Thyroid gland (tissue), 4 donors: ENCODE data around the gene TFF3. TPM values are rescaled to one million over a fixed set of nuclear protein-coding genes. Genes with fewer than 3 reads are reported as not detected.

ENCODE experiments used
- DNase-seq, 2 donors: peaks; one replicate each; pipeline ENCODE4 v3.0.0-alpha.2; 2019
- H3K27ac ChIP-seq, 3 donors: fragments of 200-600 bp; sonication (generic); 1 replicate in 2 of 3; 2 replicates in 1 of 3; pipeline ENCODE4 v1.5.1; 2016 to 2019; ENCODE audit warnings: mild to moderate bottlenecking in 1 of 3, moderate library complexity in 1 of 3
- H3K27me3 ChIP-seq: fragments of 200-600 bp; sonication (generic); one replicate; pipeline ENCODE4 v1.5.1; 2019
- H3K36me3 ChIP-seq, 2 donors: fragments of 200-600 bp; sonication (generic); one replicate each; pipeline ENCODE4 v1.5.1; 2016 to 2019
- H3K4me1 ChIP-seq, 2 donors: fragments of 200-600 bp; sonication (generic); one replicate each; pipeline ENCODE4 v1.5.1; 2017 to 2019
- H3K4me3 ChIP-seq, 3 donors: fragments of 200-600 bp; sonication (generic); replicated peaks in 1 of 3; 1 replicate in 2 of 3; 2 replicates in 1 of 3; pipeline ENCODE4 v1.5.1; 2016; ENCODE audit warnings: mild to moderate bottlenecking in 1 of 3
- H3K9me3 ChIP-seq: fragments of 200-600 bp; sonication (generic); one replicate; pipeline ENCODE4 v1.5.1; 2017
- POLR2A ChIP-seq, 2 donors: fragments of 450-650 bp; IDR thresholded peaks; one replicate each; pipeline ENCODE4 v1.6.1; 2017; ENCODE audit warnings: antibody characterized with exemption in 2 of 2, mild to moderate bottlenecking in 2 of 2, moderate library complexity in 1 of 2
- WGBS, 2 donors: methylation state at CpG; one replicate each; pipeline ENCODE4 v1.1.5; 2017; 5-methylcytosine and 5-hydroxymethylcytosine counted together
- intact Hi-C: fragments of 100-400 bp; cut with DNase I; formaldehyde crosslinking; loops from one replicate; pipeline ENCODE4 v1.15.1; 2023
- total RNA-seq, 4 donors: library from RNA; depleted of rRNA; stranded (reverse); fragments of >200 nt; gene quantifications; one replicate each; pipeline ENCODE4 v1.2.3, GENCODE V29; 2016
- TF ChIP-seq, protein P1 (sequence below), 6 experiments: fragments of 200-600 bp in 3 of 6; fragments of 450-650 bp in 3 of 6; sonication (generic) in 3 of 6; IDR thresholded peaks; one replicate each; pipeline ENCODE4 v1.5.1; 2016 to 2019; ENCODE audit warnings: antibody characterized with exemption in 6 of 6, mild to moderate bottlenecking in 2 of 6, inconsistent platforms in 1 of 6, moderate library complexity in 1 of 6

Gene TFF3
- total RNA-seq, 4 donors from 2014 or later, result 246 to 4,817 (median 914) TPM

DNA sequence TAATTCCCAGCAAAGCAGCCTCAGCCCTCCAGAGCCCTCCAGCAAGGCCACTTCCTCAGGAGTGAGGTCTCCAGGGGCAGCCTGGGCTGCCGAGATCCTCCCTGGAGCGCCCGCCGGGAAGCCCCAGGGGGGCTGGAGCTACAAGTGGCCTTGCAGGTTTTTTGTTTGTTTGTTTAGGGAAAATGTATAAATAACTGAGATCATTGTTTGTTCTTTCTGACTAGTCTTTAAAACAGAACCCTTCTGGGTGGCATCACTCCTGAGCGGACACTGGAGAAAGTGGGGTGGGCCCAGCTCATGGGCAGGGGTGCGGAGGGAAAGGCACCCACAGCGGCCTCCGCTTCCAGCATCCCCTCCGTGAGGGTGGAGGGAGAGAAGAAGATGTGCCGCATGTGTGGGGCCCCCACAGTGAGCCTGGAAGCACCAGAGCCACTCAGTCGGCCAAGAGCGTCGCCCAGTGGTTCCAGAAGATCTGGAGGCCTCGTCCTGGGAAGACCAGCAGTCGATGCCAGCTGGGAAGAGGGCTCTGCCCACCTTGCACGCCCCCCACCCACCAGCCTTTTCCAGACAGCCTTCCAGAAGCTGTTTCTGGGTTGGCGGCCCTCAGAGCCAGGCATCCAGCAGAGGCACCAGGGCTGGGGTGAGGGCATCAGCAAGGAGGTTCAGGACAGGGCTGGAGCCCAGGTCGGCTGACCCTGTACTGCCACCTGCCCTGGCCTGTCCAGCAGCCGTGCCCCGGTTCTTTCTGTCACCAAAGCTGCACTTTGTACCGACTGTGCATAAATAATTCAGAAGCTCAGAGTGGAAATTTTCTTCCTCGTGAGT, 34.6 kb downstream of the TFF3 start:
- H3K27ac ChIP-seq, result no peak overlapping the region
- H3K9me3 ChIP-seq, result no peaks in the 10 kb centered on the region
- no peaks in the 10 kb centered on the region for H3K36me3 ChIP-seq
- intact Hi-C loops, result no loop called here
- TF ChIP-seq, protein P1, sequence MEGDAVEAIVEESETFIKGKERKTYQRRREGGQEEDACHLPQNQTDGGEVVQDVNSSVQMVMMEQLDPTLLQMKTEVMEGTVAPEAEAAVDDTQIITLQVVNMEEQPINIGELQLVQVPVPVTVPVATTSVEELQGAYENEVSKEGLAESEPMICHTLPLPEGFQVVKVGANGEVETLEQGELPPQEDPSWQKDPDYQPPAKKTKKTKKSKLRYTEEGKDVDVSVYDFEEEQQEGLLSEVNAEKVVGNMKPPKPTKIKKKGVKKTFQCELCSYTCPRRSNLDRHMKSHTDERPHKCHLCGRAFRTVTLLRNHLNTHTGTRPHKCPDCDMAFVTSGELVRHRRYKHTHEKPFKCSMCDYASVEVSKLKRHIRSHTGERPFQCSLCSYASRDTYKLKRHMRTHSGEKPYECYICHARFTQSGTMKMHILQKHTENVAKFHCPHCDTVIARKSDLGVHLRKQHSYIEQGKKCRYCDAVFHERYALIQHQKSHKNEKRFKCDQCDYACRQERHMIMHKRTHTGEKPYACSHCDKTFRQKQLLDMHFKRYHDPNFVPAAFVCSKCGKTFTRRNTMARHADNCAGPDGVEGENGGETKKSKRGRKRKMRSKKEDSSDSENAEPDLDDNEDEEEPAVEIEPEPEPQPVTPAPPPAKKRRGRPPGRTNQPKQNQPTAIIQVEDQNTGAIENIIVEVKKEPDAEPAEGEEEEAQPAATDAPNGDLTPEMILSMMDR (IDR thresholded peaks at IDR 0.05), result no peak
- TF ChIP-seq POLR2A (IDR thresholded peaks at IDR 0.05), result no peak
- DNase-seq, result no peak
- peaks cover 0 to 8% of the 10 kb centered on the region in 2 donors for H3K4me1 ChIP-seq
- H3K27me3 ChIP-seq, result no peaks in the 10 kb centered on the region
- H3K4me3 ChIP-seq, result no peak overlapping the region
- 83 to 92% methylated on average over 19 to 22 of the region's 22 CpGs for WGBS, 2 donors

DNA sequence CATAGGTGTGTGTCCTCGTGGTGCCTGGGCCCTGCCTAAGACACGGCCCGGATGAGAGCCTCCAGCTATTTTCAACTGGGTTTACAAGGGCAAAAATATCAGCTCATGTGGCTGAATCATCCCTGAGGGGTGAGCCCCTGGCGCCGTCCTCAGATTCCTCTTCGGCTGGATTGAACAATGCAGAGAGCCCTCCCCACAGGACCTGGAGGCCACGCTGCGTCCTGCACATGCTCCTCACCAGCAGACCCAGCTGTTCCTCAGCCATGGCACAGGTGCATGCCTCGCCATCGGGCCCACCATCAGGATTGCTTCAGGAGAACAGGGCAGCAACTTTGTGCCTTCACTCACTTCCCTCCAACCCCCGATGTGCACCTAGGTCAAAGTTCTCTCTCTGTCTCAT, 35.3 kb downstream of the TFF3 start:
- Histone ChIP-seq H3K27me3 (no peaks in the 10 kb centered on the region), H3K4me3 (no peak overlapping the region), H3K27ac (no peak overlapping the region), H3K36me3 (no peaks in the 10 kb centered on the region), H3K4me1 (peaks cover 0 to 12% of the 10 kb centered on the region in 2 donors), H3K9me3 (no peaks in the 10 kb centered on the region)
- intact Hi-C loops, result no loop called here
- no peak for DNase-seq
- 94 to 97% methylated on average over 7 to 11 of the region's 11 CpGs for WGBS, 2 donors
- TF ChIP-seq, protein P1 (IDR thresholded peaks at IDR 0.05), result no peak
- no peak for TF ChIP-seq POLR2A (IDR thresholded peaks at IDR 0.05)

DNA sequence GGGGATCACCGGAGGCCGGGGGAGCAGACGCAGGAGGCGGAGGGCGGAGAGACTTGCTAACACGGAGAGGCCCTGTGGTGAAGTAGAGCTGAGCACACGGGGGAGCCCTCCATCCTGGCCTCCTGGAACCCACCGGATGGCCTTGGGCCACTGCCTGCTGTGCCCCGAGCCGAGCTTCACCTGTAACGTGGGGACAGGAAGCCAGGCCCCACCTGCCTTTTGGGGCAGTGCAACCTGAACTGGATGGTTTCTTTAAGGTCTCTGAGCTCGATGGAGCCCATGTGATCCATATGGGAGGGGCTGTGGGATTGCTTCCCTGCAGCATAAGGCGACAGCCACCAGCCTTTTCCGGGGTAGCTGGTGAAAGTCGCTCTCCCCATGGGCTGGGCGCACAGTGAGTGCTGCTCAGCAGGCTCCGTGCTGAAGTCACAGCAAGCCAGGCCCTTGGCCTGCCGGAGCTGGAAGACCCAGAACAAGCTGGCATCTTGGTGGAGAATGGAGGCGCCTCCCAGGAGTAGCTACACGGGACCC, 35.8 kb downstream of the TFF3 start:
- intact Hi-C loops, result no loop called here
- Histone ChIP-seq H3K27ac (no peak overlapping the region), H3K4me1 (peaks cover 0 to 12% of the 10 kb centered on the region in 2 donors), H3K27me3 (no peaks in the 10 kb centered on the region), H3K4me3 (no peak overlapping the region), H3K36me3 (no peaks in the 10 kb centered on the region), H3K9me3 (no peaks in the 10 kb centered on the region)
- WGBS, 2 donors, result 91 to 95% methylated on average over 12 to 17 of the region's 20 CpGs
- DNase-seq, result no peak
- TF ChIP-seq, protein P1 (IDR thresholded peaks at IDR 0.05), result no peak
- TF ChIP-seq POLR2A (IDR thresholded peaks at IDR 0.05), result no peak

DNA sequence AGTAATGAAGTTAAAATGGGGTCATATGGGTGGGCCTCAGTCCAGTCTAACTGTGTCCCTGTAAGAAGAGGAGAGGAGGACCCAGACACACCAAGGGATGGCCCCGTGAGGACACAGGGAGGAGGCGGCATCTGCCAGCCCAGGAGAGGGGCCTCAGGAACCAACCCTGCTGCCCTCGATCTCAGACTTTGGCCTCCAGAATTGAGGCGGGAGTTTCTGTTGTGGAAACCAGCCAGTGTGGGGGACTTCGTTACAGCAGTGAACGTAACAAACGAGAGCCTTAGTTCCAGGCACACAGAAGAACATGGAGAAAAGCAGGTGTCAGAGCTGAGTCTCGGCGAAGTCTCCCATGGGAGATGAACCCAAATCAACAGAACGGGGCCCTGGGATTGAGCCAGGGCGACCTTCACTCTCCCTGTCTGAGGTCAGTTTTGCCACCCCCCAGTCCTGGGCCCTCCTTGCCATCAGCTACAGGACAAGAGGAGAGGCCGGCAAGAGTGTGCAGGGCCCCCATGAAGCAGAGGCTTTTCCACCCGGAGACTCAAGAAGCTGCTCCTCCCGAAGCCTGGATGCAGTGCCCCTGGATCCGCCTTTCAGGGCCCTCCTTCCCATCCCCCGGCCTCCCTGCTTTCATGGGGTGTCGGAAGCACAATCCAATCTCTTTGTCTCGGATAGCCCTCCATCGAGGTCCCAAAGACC, 36.6 kb downstream of the TFF3 start:
- WGBS, 2 donors, result 88 to 93% methylated on average over 18 to 19 of the region's 19 CpGs
- Histone ChIP-seq H3K9me3 (no peaks in the 10 kb centered on the region), H3K4me3 (no peak overlapping the region), H3K27ac (no peak overlapping the region), H3K36me3 (no peaks in the 10 kb centered on the region), H3K4me1 (peaks cover 0 to 12% of the 10 kb centered on the region in 2 donors), H3K27me3 (no peaks in the 10 kb centered on the region)
- no peak for DNase-seq
- no peak for TF ChIP-seq POLR2A (IDR thresholded peaks at IDR 0.05)
- TF ChIP-seq, protein P1 (IDR thresholded peaks at IDR 0.05), result no peak
- intact Hi-C loops, result no loop called here

DNA sequence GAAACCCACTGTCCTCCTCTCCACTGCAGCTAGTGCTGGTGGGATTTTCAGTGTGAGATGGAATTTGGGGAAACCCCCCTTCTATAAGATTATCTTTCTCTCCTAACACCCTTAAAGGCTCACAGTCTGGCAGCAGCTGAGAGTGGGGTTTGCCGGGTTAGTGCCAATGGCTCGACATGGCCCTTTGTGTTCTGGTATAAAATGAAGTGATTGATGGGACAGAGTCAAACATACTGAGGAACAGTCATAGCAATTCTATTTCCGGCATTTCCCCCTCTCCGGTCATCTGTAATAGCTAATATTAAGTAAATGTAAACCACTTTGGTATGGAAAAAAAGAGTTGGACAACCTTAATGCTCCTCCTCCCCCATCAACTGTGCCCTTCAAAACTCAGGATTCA, 37.6 kb downstream of the TFF3 start:
- H3K4me1 ChIP-seq, result peaks cover 0 to 12% of the 10 kb centered on the region in 2 donors
- no peaks in the 10 kb centered on the region for H3K36me3 ChIP-seq
- TF ChIP-seq POLR2A (IDR thresholded peaks at IDR 0.05), result no peak
- TF ChIP-seq, protein P1 (IDR thresholded peaks at IDR 0.05), result no peak
- 84 to 96% methylated on average over 4 of the region's 4 CpGs for WGBS, 2 donors
- no peak for DNase-seq
- no peak overlapping the region for H3K4me3 ChIP-seq
- no peaks in the 10 kb centered on the region for H3K9me3 ChIP-seq
- H3K27ac ChIP-seq, result no peak overlapping the region
- H3K27me3 ChIP-seq, result no peaks in the 10 kb centered on the region
- intact Hi-C loops, result no loop called here
